ENCODE results near the gene DMD. TPM values are rescaled to one million over a fixed set of nuclear protein-coding genes. Genes with fewer than 3 reads are reported as not detected.

DMD gene
- total and polyA plus RNA-seq, 7 donors: 2.5 to 260 (median 183) TPM

DNA sequence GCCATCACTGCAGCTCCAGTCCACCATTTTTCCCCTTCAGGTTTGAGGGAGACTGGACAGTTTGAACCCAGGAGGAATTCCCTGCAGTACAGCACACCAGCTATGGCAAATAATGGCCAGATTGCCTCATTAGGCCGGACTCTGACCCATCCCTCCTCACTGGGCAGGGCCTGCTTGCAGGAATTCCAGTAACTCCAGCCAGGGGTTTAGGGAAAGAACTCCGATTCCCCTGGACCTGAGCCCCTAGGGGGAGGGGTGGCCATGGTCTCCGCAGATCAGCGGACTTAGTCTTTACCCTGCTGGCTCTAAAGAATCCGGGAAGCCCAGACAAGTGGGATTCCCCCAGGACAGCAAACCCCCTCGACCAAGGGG lies 342.8 kb downstream of the DMD start:
- DNase-seq: no peak
- no peak for TF ChIP-seq POLR2AphosphoS5 (IDR thresholded peaks at IDR 0.05)
- no peak for TF ChIP-seq EP300 (IDR thresholded peaks at IDR 0.05)
- no peak for TF ChIP-seq POLR2A (IDR thresholded peaks at IDR 0.05)
- TF ChIP-seq, protein P1, sequence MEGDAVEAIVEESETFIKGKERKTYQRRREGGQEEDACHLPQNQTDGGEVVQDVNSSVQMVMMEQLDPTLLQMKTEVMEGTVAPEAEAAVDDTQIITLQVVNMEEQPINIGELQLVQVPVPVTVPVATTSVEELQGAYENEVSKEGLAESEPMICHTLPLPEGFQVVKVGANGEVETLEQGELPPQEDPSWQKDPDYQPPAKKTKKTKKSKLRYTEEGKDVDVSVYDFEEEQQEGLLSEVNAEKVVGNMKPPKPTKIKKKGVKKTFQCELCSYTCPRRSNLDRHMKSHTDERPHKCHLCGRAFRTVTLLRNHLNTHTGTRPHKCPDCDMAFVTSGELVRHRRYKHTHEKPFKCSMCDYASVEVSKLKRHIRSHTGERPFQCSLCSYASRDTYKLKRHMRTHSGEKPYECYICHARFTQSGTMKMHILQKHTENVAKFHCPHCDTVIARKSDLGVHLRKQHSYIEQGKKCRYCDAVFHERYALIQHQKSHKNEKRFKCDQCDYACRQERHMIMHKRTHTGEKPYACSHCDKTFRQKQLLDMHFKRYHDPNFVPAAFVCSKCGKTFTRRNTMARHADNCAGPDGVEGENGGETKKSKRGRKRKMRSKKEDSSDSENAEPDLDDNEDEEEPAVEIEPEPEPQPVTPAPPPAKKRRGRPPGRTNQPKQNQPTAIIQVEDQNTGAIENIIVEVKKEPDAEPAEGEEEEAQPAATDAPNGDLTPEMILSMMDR (IDR thresholded peaks at IDR 0.05): no peak

GRCh38 chrX:32867781-32868523 lies 343.4 kb downstream of the DMD start:
- intact Hi-C loops (cut with DNase I): no loop called here
- 89 to 92% methylated on average over 17 of the region's 17 CpGs for WGBS, 2 donors
- H3K4me3 ChIP-seq: no peak overlapping the region
- no peaks in the 10 kb centered on the region for H3K27me3 ChIP-seq
- DNase-seq: no peak
- no peaks in the 10 kb centered on the region for H3K4me1 ChIP-seq
- no peak for TF ChIP-seq EP300 (IDR thresholded peaks at IDR 0.05)
- no peak for TF ChIP-seq POLR2AphosphoS5 (IDR thresholded peaks at IDR 0.05)
- TF ChIP-seq, protein P1 (IDR thresholded peaks at IDR 0.05): no peak
- TF ChIP-seq POLR2A (IDR thresholded peaks at IDR 0.05): no peak
- no peaks in the 10 kb centered on the region for H3K36me3 ChIP-seq
- H3K27ac ChIP-seq: no peak overlapping the region
- no peaks in the 10 kb centered on the region for H3K9me3 ChIP-seq

More for the DNA sequence above, 342.8 kb downstream of the DMD start:
- no peak overlapping the region for H3K27ac ChIP-seq
- intact Hi-C loops (cut with DNase I): no loop called here
- no peaks in the 10 kb centered on the region for H3K9me3 ChIP-seq
- H3K27me3 ChIP-seq: no peaks in the 10 kb centered on the region
- no peaks in the 10 kb centered on the region for H3K4me1 ChIP-seq
- WGBS, 2 donors: 71 to 82% methylated on average over 6 of the region's 6 CpGs
- H3K36me3 ChIP-seq: no peaks in the 10 kb centered on the region
- H3K4me3 ChIP-seq: no peak overlapping the region

GRCh38 chrX:32852203-32852602 lies 359.1 kb downstream of the DMD start:
- no peaks in the 10 kb centered on the region for H3K4me1 ChIP-seq
- DNase-seq: no peak
- intact Hi-C loops (cut with DNase I): no loop called here
- H3K9me3 ChIP-seq: no peaks in the 10 kb centered on the region
- no peaks in the 10 kb centered on the region for H3K27me3 ChIP-seq
- H3K4me3 ChIP-seq: no peak overlapping the region
- H3K27ac ChIP-seq: no peak overlapping the region
- WGBS, 2 donors: 49 to 77% methylated on average over 1 of the region's 1 CpG
- H3K36me3 ChIP-seq: no peaks in the 10 kb centered on the region
- TF ChIP-seq POLR2A (IDR thresholded peaks at IDR 0.05) (no peak), POLR2AphosphoS5 (IDR thresholded peaks at IDR 0.05) (no peak), EP300 (IDR thresholded peaks at IDR 0.05) (no peak)
- TF ChIP-seq, protein P1 (IDR thresholded peaks at IDR 0.05): no peak

DNA sequence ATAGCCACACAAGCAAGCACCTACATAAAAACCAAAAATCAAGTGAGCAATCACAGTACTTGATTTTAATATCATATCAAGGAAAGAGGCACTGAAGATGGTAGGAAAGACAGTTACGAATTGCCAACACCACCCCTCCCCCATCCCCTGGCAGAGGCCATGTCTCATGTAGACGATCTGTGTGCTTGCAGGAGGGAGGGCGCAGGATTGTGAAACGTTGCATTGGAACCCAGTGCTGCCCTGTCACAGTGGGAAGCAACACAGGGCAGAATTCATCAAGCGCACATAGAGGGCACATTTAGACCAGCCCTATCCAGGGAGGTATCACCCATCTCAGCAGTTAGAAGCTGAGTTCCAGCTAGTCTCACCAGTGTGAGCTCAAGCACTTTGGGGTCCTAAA lies 359.8 kb downstream of the DMD start:
- Histone ChIP-seq H3K27me3 (no peaks in the 10 kb centered on the region), H3K4me3 (no peak overlapping the region), H3K36me3 (no peaks in the 10 kb centered on the region), H3K9me3 (no peaks in the 10 kb centered on the region), H3K4me1 (no peaks in the 10 kb centered on the region), H3K27ac (no peak overlapping the region)
- no peak for DNase-seq
- intact Hi-C loops (cut with DNase I): no loop called here
- no peak for TF ChIP-seq POLR2AphosphoS5 (IDR thresholded peaks at IDR 0.05)
- no peak for TF ChIP-seq EP300 (IDR thresholded peaks at IDR 0.05)
- no peak for TF ChIP-seq POLR2A (IDR thresholded peaks at IDR 0.05)
- TF ChIP-seq, protein P1 (IDR thresholded peaks at IDR 0.05): no peak
- 86 to 87% methylated on average over 5 of the region's 5 CpGs for WGBS, 2 donors

DNA sequence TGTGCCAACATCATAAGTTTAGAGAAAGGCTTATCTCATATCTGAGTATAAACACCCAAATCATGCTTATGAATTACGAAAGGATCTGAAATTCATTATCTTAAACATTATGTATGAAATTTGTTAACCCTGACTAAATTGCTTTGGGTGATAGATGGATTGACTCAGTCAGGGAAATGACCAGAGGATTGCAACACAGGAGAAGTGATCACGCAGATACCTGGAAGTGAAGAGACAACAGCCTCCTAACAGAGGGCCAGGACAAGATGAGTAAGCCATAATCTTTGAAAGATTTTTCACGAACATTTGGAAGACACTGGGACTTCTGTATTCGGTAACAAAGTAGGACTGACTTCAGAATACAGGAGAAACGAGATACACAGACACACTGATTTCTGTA lies 363.4 kb downstream of the DMD start:
- 90 to 91% methylated on average over 5 of the region's 5 CpGs for WGBS, 2 donors
- no peak for DNase-seq
- Histone ChIP-seq H3K27ac (no peak overlapping the region), H3K27me3 (no peaks in the 10 kb centered on the region), H3K4me1 (peaks cover 0 to 5% (median 0%) of the 10 kb centered on the region in 4 donors), H3K36me3 (no peaks in the 10 kb centered on the region), H3K9me3 (no peaks in the 10 kb centered on the region), H3K4me3 (no peak overlapping the region)
- TF ChIP-seq POLR2AphosphoS5 (IDR thresholded peaks at IDR 0.05) (no peak), POLR2A (IDR thresholded peaks at IDR 0.05) (no peak), EP300 (IDR thresholded peaks at IDR 0.05) (no peak)
- TF ChIP-seq, protein P1 (IDR thresholded peaks at IDR 0.05): no peak
- intact Hi-C loops (cut with DNase I): no loop called here

All from sigmoid colon (tissue), 7 donors.